GM21717 (cell line): ENCODE measurements around the gene EPO.
A peak's percentile ranks its signal among the peaks of the same experiment; 100 is the strongest.

Experiments
- ATAC-seq: cut with Tn5 transposase; IDR thresholded peaks from one replicate; pipeline ENCODE4 v1.9.1; 2021; ENCODE audit warnings: mild to moderate bottlenecking, moderate library complexity; ENCODE audit not compliant: unreplicated experiment

Gene EPO

DNA sequence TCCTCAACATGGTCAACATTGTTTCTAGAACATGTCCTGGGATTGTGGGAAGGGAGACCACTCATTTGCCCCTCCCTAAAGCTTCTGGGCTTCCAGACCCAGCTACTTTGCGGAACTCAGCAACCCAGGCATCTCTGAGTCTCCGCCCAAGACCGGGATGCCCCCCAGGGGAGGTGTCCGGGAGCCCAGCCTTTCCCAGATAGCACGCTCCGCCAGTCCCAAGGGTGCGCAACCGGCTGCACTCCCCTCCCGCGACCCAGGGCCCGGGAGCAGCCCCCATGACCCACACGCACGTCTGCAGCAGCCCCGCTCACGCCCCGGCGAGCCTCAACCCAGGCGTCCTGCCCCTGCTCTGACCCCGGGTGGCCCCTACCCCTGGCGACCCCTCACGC is at the start of gene EPO:
TSS of gene EPO (plus strand) at position 190 of the 392 bp plus-strand sequence. CDS start 513 bp downstream, outside the sequence.
- ATAC-seq = no peak

DNA sequence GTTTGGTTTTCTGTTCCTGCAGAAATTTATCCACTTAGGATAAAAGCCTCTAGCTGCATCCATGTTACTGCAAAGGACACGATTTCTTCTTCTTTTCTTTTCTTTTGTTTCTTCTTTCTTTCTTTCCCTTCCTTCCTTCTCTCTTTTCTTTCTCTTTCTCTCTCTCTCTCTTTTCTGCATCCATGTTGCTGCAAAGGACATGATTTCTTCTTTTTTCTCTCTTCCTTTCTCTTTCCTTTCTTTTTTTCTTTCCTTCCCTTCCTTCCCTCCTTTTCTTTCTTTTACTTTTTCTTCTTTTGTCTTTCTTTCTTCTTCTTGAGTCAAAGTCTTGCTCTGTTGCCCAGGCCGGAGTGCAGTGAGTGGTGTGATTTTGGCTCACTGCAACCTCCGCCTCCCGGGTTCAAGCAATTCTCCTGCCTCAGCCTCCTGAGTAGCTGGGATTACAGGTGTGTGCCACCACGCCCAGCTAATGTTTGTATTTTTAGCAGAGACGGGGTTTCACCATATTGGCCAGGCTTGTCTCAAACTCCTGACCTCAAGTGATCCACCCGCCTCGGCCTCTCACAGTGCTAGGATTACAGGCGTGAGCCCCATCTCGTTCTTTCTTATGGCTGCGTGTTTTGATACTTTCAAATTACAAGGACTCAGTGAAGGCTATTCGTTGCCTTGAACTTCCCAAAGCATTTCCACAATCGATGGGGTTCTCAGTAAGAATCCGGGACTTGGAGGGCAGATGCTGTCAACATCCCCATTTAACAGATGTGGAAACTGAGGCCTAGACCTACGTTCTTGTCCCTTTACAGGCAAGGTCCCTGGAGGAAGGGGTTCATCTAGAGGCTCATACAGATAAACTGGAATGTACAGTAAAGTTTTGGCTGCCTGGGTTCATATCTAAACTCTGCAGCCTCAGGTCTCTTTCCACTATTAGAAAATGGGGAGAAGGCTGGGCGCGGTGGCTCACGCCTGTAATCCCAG is 48.6 kb upstream of the EPO start:
- ATAC-seq = no peak

DNA sequence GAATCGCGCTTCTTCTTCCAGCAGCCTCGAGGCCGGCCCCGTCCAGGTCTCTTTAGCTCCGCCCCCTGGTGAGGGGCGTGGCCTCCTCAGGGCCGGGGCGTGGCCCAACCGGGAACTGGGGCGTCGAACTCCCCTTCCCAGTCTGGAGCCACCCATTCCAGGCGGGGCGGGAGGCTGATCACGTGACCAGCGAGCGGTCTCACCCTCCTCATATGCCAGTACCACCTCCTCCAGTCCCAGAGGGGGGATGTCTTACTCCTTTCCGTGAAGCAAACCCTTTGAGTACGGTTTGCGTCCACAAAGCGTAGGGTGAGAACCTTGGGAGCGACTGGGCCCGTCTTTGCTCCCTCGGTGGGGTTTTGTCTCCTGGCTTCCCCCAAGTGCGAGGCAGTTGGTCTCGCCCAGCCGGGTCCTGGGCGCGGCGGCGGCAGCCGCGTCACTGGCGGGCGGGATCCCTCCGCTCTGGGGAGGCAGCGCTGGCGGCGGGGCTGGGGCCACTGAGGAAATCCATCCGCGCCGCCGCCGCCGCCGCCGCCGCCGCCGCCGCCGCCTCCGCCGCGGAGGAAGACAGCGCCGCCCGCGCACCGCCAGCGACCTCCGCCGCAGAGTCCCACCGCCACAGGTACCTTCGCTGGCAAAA is 46.8 kb upstream of the EPO start, which contains the start of gene GNB2:
TSS of gene GNB2 (plus strand) at position 439 of the 640 bp plus-strand sequence. CDS start 2,526 bp downstream, outside the sequence.
- ATAC-seq = peak; percentile 60

DNA sequence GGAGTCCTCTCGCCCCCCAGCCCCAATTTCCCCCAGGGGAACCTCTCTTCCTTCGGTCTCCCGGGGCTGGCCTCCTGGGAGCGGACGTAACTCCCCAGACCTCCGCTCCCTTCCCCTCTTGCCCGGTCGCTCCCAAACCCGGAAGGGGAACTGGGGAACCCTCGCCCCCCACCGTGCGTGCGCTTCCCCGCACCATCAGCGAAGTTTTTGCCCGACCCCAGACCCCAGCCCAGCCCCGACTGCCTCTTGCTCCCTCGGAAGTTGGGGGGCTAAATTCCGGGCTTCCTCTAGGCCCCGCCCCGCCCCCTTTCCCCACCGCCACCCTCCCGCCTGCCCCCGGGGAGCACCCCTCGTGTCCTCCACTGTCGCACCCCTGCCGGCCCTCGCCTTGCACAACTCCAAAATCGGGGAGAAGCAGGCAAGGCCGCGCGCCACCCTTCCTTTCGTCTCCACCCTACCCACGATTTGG is 46.3 kb upstream of the EPO start:
- ATAC-seq = peak; percentile 1

DNA sequence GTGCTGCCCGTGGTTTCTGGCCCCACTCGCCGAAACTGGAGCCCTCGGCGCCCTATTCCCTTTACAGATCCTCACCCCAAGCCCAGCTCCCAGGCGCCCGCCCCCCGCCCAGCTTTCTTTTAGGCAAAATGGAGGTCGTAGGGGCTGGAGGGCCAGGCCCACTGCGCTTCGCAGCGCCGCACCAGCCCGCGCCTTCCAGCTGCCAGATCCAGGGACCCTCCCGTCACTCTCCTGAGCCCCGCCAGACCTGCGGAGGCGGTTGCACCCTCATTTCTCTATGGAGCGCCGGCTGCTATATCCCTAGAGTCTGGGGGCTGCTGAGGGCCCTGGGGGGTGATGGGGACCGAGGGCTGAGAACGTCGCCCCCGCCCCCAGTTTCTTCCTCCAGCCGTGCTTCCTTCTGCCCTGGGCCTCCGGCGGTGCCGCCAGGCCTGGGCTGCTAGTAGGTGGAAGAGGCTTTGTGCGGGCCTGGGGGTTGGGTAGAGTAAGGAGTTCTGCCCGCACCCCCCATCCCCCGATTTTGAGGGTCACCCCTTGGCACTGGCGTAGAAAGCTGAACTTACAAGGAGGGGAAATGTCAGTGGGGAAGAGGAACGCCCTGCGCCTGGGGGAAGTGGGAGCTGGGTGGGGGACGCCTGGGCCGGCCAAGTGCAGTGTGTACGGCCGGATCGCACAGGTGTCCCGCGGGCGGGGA is 45.7 kb upstream of the EPO start:
- no peak for ATAC-seq

DNA sequence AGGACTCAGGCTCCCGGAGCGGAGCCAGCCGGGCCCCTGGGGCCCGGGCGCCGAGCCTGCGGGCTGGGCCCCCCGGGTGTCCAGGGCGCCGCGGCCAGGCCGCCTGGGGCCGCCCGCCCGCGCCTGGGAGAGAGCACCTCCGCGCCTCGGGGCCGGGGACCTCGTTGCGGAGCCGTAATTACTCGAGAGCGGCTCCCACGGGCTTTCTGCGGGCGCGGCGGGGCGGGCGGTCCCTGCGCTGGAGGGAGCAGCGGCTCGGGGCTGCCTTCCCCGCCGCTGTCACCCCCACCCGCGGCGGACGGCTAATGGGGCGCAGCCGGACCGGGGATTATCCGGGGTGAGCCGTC is 45.2 kb upstream of the EPO start:
- ATAC-seq = no peak

DNA sequence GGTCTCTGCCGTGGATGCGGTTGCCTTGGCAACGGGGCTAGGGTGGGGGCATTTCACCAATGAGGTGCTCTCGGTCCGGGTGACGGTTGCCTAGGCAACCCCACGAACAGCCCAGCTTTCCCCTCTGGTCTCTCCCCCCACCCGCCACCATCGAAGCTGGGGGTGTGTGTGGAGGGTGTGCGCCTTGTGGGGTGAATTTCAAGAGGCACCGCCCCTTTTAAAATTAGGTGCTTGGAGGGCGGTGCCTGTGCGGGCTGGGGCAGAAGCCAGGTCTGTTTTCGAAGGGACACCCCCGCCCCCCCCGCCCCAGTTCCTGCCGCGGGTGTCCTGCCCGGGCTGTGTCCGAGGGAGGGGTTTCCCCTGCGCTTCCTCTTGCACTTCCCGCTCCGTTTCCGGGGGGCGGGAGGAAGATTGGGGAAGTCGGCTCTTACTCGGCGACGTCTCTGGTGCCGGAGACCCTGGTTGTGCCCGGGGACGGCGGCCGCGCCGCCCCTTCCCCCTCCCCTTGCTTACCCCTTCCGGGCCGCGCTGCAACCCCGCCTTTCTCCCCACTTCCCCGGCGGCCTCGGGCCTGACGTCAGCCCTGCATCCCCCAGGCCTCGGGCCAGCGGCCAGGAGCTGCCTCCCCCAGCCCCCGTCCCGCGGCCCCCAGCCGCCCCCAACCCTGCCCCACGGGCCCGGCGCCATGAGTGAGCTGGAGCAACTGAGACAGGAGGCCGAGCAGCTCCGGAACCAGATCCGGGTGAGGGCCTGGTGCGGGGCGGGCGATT is 44.5 kb upstream of the EPO start:
- ATAC-seq = peak; percentile 20

DNA sequence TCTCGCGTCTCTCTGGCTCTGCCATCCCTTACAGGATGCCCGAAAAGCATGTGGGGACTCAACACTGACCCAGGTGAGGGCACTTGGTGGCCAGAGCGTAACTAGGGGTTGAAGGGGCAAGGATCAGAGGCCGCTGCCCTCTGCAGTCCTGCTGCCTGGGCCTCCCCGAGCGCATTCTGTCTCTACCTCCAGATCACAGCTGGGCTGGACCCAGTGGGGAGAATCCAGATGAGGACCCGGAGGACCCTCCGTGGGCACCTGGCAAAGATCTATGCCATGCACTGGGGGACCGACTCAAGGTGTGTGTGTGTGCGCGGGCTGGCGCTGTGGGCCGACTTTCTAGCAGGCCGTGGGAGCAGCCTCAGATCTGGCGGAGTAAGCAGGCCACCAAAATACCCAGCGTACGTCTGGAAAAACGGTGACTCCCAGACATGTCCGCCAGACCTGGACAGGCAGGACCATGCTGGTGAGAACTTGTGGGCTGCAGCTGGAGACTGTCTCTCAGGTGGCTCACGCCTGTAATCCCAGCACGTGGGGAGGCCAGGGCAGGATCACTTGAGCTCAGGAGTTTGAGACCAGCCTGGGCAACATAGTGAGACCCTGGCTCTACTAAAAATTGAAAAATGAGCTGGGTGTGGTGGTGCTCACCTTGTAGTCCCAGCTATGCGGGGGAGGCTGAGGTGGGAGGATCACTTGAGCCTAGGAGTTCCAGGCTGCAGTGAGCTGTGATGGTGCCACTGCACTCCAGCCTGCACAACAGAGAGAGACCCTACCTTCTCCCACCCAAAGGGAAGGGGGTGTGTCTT is 43.6 kb upstream of the EPO start:
- no peak for ATAC-seq

DNA sequence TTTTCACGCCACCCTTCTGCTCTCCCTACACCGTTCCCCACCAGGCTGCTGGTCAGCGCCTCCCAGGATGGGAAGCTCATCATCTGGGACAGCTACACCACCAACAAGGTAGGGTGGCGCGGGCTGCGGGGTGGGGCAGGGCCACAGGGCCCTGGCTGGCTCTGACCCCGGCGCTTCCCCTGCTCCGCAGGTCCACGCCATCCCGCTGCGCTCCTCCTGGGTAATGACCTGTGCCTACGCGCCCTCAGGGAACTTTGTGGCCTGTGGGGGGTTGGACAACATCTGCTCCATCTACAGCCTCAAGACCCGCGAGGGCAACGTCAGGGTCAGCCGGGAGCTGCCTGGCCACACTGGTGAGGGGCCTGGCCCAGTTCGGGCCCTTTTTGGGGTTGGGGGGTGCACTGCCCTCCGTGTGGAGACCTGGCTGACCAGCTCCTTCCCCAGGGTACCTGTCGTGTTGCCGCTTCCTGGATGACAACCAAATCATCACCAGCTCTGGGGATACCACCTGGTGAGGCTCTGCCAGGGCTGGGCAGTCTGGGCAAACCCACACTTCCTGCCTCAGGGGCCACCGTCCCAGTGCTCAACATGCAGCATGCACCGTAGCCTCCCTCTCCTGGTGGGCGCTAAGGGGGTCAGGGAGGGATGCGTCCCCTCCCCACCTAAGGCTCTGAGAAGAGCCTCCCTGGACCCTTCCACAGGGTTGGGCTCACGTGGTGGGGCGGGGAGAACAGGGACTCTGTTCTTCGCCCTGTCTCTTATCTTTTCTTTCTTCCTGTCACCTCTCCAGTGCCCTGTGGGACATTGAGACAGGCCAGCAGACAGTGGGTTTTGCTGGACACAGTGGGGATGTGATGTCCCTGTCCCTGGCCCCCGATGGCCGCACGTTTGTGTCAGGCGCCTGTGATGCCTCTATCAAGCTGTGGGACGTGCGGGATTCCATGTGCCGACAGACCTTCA is 42.7 kb upstream of the EPO start:
- no peak for ATAC-seq

DNA sequence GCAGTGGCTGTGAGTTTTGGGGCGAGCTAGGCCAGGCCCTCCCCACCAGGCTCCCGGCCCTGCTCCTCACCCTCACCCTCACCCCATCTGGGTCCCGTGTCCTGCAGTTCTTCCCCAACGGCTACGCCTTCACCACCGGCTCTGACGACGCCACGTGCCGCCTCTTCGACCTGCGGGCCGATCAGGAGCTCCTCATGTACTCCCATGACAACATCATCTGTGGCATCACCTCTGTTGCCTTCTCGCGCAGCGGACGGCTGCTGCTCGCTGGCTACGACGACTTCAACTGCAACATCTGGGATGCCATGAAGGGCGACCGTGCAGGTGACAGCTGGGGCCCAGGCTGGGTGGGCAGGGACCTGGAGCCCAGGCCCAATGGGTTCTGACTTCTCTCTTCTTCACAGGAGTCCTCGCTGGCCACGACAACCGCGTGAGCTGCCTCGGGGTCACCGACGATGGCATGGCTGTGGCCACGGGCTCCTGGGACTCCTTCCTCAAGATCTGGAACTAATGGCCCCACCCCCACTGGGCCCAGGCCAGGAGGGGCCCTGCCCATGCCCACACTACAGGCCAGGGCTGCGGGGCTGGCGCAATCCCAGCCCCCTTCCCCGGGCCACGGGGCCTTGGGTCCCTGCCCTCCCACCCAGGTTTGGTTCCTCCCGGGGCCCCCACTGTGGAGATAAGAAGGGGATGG is 41.8 kb upstream of the EPO start:
- no peak for ATAC-seq

DNA sequence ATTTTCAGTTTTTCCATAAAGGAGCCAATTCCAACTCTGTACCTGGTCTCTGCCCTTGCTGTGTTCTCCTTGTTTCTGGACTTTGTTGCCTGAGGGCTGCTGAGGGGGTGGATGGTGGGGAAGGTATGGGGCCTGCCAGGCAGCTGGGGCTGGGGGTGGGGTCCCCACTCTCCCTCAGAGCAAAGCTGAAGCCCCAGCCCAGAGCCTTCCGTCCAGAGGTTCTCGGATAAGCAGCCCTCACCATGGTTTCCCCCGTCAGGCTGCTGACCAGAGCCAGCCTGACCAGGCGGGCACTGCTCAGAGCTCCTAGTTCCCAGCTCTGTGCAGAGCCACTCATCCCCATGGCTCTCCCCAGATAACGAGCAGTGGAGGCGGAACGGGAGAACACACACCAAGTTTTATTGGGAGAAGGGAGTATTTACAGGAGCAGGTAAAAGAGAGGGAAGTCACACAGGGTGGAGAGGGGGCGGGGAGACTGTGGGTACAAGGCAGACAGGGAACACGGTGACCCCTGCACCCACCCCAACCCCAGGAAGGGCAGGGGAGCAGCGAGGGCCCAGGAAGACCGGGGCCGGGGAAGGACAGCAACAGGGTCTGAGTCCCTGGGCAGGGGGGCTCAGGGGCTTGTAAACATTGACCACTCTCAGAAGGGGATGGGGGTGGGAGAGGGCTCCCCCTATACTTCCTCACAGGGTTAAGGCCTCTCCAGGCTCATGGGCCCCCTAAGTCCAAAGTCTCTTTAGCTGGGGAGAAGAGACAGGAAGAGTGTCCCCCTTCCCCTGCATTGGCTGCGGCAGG is 40.9 kb upstream of the EPO start:
- ATAC-seq = no peak

DNA sequence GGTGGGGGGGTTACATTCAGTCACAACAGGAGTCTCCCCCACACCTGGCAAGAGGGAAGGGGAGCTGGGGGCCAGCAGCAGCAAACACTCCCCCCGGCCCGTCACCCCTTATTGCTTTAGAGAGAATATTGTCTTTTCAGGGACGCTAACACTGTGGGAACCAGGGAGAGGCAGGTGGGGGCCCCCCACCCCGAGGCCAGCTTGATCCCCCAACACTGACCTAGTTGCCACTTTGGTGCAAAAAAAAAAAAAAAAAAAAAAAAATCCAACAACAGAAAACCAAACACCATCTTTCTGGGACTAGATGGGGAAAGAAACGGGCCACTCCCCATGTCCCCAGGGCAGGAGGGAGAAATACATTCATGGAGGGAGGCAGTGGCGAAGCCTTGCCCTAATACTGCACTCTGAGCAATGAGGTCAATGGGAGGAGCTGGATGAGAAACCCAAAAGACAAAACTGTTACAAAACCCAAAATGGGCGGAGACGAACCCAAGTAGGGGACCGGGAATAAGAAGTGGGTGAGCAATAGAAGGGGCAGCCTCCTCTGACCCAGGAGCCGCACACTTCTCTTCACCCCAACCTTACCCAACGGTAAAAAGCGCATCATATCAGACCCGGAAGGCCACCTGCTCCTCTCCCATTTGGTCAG is 40.2 kb upstream of the EPO start:
- ATAC-seq = no peak

DNA sequence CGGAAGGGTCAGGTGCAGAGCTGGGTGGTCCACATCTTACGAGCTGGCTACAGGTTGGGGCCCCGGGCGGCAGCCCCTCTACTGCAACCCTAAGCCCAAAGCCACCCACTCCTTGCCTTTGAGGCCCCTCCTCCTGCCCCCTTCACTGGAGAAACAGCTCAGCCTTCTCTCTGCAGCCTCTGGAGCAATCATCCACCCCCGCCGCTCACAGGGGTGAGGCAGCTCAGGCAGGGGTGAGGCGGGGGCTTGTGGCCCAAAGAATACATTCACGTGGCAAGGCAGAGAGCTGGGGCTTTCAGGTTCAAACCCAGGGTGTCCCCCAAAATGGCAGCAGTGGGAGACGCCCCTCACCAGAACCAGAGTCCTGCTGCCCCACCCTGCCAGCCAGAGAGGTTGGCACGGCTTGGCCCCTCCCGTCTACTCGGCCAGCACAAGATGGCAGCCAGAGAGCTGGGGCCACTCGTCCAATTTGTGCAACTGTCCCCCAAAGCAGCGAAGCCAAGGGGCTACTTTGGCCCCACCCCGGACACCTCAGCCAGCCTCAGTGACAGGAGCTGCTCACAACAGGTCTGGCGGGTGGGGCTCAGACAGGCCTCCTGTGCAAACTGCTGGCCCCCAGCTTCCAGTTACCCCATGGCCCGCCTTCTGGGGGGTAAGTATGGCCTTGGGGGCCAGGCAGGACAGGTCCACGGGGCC is 39.5 kb upstream of the EPO start:
- ATAC-seq = no peak

DNA sequence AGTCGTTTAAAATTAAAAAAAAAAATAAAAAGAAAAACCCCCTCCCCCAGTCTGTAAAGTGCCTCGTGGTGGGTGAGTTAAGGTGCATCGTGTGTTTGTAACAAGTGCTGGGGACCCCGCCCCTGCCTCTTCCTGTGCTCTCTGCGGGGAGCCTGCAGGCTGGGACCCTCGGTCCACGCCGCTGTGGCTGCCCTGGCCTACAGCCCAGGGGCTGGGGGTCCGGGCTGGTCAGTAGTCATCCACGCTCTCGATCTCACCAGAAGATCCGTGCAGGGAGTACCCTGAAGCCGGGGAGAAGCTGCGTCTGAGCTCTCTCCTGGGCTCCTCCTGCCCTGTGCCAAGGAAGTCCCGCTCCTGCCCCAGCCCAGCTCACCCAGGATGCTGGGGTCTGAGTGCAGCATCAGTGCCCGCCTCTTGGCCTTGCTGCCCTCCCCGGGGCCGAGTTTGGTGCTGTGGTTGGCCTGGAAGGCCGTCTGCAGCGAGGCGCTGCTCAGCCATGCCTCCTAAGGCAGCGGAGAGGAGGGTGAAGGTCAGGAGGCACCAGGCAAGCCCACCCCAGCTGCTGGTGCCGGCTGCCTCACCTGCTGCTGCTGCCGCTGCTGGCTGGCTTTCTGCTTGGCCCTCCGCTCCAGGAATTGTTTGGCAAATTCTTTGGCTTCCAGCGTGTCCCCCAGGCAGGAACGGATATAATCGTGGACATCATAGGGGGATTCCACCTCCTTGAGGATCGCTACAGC is 38.6 kb upstream of the EPO start:
- ATAC-seq = no peak

DNA sequence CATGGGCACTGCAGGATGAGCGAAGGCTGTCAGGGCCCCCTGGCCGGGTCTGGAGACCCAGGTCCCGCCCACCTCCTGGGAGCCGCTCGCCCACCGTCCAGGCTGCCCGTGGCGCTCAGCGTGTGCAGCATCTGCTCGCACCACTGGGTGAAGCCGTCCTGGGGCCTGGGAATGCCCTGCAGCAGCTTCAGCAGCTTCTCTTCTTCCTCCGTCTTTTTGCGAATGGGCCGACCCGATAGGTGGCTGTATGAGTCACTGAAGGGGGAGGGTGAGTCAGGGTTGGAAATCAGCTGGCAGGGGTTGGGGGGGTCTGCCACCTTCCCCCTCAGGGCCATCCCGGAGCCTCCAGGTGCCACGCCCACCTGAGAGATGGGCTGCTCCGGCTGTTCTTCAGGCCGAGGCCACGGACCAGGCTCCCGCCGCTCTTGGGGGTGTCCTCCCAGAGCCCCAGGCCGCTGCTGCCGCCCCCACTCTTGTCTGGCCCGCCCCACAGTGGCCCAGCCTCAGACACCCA is 38.0 kb upstream of the EPO start:
- ATAC-seq = no peak
